GM19455 (cell line): ENCODE data around the gene CCDC137.

Experiments
- ATAC-seq: cut with Tn5 transposase; IDR thresholded peaks from one replicate; pipeline ENCODE4 v1.9.1; 2021; ENCODE audit not compliant: unreplicated experiment

Gene CCDC137

GRCh38 chr17:81714412-81715106 lies 48.0 kb downstream of the CCDC137 start:
- no peak for ATAC-seq

- ATAC-seq, result no peak
Measured at GRCh38 chr17:81715107-81715871, 48.8 kb downstream of the CCDC137 start.

GRCh38 chr17:81715872-81716673 lies 49.5 kb downstream of the CCDC137 start:
- ATAC-seq, result no peak

GRCh38 chr17:81716674-81716996 lies 50.1 kb downstream of the CCDC137 start:
- no peak for ATAC-seq

GRCh38 chr17:81717049-81717765 lies 50.7 kb downstream of the CCDC137 start:
- ATAC-seq, result no peak

- ATAC-seq, result no peak
Measured at GRCh38 chr17:81717766-81718089, 51.2 kb downstream of the CCDC137 start.

GRCh38 chr17:81719410-81720266 lies 53.1 kb downstream of the CCDC137 start:
- no peak for ATAC-seq

- no peak for ATAC-seq
Measured at GRCh38 chr17:81720267-81721071, 53.9 kb downstream of the CCDC137 start.

- no peak for ATAC-seq
Measured at GRCh38 chr17:81722184-81723120, 55.9 kb downstream of the CCDC137 start.
